ENCODE results near the gene ZIC1.

GRCh38 chr3:147393261-147393942 is 15.8 kb upstream of the ZIC1 start:
- TF ChIP-seq CTCF (IDR thresholded peaks at IDR 0.05) (no peak), EP300 (IDR thresholded peaks at IDR 0.05) (no peak), POLR2A (IDR thresholded peaks at IDR 0.05) (no peak)
